GM19468 (cell line): ENCODE results near the gene TDRD7.
"Not testable (repeated sequence)": the region's sequence is repeated elsewhere in the genome, so short reads cannot be mapped to it uniquely, and the experiment has no call there.

Experiments
- ATAC-seq: cut with Tn5 transposase; IDR thresholded peaks from one replicate; pipeline ENCODE4 v1.9.1; 2021; ENCODE audit warnings: mild to moderate bottlenecking, moderate library complexity, moderate number of reproducible peaks; ENCODE audit not compliant: unreplicated experiment; ENCODE audit errors: extremely low read depth

The TDRD7 gene

DNA sequence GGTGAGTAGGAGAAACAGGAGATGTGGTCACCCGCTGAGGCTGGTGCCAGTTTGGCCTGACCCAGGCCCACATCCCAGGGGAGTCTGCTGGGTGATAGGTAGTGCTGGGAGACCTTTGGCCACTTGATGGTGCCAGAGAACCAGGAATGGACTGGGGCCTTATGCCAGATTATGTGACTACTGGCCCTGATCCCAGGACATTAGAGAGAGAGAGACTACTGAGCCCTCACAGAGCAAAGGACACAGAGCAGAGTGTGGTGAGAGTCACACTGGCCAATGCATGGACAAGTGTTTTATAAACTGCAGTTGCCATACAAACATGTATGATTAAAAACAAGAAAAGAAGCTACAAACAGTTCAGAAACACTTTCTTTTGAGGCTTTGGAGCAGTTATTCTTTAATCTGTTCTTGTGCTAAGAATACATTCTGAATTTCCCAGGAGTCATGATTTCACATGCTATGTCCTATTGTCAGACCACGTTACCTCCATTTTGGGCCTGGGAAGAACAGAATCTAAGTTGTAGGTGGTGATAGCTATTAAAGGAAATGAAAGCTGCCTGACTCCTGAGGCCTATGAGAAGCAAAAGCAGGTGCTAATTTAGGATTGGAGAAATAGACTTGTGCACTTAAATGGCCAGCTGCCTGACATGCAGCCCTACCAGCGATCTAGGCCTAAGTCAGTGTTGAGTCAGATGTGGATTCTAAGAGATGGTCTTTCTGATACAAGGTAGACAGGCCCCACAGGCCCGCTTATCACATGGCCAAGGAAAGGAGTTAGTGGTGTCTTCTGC, 57.0 kb downstream of the TDRD7 start:
- ATAC-seq, result peak; percentile 44

DNA sequence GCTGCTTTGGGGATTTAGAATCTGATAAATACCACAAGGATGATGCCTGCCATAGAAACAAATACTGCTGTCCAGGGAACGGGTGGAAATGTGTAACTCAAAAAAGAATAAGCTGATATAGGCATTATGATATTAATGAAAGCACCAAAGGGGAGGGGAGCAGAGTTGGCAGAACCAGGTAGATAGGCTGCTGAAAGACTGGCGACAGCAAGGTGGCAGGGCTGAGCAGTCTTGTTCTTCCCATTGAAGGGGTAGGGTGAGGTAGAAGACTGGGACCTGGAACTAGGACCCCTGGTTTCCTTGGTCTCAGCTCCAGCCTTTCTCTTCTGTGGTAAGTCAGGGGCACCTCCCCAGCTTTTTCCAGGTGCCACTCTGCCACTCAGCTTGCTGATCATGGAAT, 58.2 kb downstream of the TDRD7 start:
- ATAC-seq, result no peak

- ATAC-seq, result no peak
Measured at GRCh38 chr9:97473717-97474116, 61.8 kb downstream of the TDRD7 start.

- ATAC-seq, result no peak
Measured at GRCh38 chr9:97474372-97474925, 62.6 kb downstream of the TDRD7 start.

DNA sequence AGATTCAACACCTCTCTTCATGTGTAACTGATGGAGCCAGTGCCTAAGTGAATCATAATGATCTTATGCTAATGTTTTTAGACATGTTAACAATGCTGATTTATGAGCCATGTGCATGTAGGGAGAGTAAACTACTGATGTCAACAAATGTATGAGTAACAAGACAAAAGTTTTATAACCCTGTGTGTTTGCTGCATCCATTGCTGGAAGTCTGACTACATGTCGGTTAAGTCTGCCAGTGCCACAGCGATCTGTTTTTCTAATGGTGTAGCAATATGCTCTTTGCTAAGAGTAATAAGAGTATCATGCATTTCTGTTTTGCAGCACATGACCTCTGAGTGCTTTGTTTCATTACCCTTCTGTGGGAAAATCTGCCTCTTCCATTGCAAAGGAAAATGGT, 63.2 kb downstream of the TDRD7 start:
- no peak for ATAC-seq

DNA sequence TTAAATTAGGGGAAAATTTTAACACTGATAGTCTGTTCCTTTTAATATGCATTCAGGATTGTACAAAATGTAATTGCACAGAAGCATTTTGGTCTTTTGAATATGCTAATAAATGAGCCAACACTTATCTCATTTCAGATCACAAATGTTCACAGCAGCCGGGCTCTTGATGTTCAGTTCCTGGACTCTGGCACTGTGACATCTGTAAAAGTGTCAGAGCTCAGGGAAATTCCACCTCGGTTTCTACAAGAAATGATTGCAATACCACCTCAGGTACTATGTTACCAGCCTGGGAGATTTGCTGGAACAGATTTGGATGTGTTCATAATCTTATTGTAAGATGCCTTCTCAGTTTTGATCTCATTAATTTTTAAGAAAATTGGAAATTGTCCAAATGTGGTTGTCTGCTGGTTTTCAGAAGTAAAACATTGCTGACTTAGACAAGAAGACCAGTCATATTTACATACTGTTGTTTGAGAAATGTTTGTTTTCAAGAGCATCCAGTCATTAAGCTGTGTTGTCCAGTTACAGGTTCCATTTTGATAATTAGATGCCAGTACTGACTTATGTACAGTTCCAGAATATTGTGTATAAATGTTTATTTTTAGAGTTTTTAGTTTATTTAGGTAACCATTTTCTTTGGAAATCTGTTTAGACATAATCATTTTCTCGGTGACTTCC, 66.5 kb downstream of the TDRD7 start:
- no peak for ATAC-seq

GRCh38 chr9:97479496-97480159, 67.7 kb downstream of the TDRD7 start:
- no peak for ATAC-seq

GRCh38 chr9:97480174-97480573, 68.3 kb downstream of the TDRD7 start:
- ATAC-seq, result no peak

- no peak for ATAC-seq
Measured at GRCh38 chr9:97480749-97481148, 68.9 kb downstream of the TDRD7 start.

- no peak for ATAC-seq
Measured at GRCh38 chr9:97484134-97484533, 72.2 kb downstream of the TDRD7 start.

- ATAC-seq, result no peak
Measured at GRCh38 chr9:97487107-97487506, 75.2 kb downstream of the TDRD7 start.

GRCh38 chr9:97487861-97488260, 76.0 kb downstream of the TDRD7 start:
- ATAC-seq, result no peak

DNA sequence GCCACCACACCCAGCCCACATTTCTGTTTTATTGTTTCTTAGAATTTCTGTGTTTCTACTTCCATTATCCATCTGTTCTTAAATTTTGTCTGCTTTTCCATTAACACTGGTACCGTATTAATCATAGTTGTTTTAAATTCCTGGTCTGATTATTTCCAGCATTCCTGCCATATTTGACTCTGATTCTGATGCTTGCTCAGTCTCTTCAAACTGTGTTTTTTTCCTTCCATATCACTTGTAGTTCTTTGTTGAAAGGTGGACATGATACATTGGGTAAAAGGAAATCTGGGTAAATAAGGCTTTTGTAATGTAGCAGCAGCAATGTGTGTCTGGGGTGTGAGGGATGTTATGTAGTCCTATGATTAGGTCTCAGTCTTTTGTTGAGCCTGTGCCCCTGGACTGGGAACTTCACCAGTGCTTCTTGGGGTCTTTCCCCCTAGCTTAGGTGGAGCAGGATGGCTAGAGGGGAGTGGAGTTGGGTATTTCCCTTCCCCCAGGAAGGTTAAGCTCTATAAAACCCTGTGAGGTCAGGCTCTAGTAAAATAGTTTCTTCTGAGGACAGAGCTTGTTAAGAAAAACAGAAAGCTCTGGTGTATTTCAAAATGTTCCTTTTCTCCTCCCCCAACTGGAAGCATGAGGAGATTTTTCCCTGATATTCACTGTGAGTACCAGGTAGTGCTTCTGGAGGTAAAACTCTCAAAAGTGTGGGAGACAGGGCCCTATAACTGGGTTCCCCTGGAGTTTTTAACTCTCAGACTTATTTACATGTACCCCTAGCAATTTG, 79.5 kb downstream of the TDRD7 start:
- ATAC-seq, result no peak

DNA sequence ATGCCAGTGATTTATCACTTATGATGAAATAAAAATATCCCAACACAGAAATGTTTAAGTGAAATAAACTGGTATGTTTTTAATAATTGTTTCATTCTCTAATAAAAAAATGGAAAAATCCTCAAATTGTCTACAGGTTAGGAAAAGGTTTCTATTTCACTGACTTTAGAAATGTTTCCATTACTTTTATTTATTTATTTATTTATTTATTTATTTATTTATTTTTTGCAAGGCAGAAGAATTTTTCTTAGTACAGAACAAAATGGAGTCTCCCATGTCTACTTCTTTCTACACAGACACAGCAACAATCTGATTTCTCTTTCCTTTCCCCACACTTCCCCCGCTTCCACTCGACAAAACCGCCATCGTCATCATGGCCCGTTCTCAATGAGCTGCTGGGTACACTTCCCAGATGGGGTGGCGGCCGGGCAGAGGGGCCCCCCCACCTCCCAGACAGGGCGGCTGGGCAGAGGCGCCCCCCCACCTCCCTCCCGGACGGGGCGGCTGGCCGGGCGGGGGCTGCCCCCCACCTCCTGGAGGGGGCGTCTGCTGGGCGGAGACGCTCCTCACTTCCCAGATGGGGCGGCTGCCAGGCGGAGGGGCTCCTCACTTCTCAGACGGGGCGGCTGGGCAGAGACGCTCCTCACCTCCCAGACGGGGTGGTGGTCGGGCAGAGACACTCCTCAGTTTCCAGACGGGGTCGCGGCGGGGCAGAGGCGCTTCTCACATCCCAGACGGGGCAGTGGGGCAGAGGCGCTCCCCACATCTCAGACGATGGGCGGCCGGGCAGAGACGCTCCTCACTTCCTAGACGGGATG, 85.9 kb downstream of the TDRD7 start:
- ATAC-seq, result not testable (repeated sequence)

GRCh38 chr9:97498846-97499245, 87.0 kb downstream of the TDRD7 start:
- ATAC-seq, result not testable (repeated sequence)

GRCh38 chr9:97500263-97500662, 88.4 kb downstream of the TDRD7 start:
- no peak for ATAC-seq

GRCh38 chr9:97500765-97501176, 88.9 kb downstream of the TDRD7 start:
- ATAC-seq, result no peak

GRCh38 chr9:97501177-97501971, 89.5 kb downstream of the TDRD7 start, which contains the start of gene TMOD1:
TMOD1 (plus strand) TSS chr9:97501666; CDS start chr9:97524189, 22,523 bp downstream.
- peak; percentile 23 for ATAC-seq

DNA sequence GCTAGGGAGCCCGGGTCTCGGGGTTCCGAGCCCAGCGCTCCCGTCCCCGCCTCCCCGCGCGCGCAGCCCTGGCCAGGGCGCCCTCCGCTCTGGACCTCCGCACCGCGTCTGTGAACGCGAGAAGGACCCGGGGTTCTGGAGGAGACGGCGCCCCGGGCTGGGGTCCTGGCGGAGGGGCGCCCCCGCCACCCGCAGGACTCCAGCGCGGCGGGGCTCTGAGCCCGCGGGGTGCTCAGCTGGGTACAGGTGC, 90.0 kb downstream of the TDRD7 start:
- ATAC-seq, result no peak
